ENCODE results near the gene ZBTB42.
"Not testable (repeated sequence)": the region's sequence is repeated elsewhere in the genome, so short reads cannot be mapped to it uniquely, and the experiment has no call there.

DNA sequence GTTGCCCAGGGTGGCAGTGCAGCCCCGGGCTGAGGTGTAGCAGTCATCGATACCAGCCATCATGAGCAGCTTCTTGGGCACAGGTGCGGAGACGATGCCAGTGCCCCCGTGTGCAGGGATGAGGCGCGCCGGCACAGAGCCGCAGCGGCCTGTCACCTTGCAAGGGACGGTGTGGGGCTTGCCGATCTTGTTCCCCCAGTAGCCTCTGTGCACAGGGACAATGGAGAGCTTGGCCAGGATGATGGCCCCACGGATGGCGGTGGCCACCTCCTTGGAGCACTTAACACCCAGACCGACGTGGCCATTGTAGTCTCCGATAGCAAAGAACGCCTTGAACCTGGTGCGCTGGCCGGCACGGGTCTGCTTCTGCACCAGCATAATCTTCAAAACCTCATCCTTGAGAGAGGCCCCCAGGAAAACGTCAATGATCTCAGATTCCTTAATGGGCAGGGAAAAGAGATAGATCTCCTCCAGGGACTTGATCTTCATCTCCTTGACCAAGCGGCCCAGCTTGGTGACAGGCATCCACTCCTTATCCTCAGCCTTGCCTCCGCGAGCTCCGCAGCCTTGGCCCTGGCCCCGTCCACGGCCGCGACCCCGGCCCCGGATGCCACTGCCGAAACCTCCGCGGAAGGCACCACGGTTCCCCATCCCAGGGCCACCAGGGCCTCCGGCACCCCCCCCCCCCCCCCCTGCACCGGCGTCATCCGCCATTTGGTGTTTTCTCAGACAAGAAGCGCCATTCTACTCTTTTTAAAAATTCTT, 35.5 kb downstream of the ZBTB42 start:
- TF ChIP-seq, protein P1, sequence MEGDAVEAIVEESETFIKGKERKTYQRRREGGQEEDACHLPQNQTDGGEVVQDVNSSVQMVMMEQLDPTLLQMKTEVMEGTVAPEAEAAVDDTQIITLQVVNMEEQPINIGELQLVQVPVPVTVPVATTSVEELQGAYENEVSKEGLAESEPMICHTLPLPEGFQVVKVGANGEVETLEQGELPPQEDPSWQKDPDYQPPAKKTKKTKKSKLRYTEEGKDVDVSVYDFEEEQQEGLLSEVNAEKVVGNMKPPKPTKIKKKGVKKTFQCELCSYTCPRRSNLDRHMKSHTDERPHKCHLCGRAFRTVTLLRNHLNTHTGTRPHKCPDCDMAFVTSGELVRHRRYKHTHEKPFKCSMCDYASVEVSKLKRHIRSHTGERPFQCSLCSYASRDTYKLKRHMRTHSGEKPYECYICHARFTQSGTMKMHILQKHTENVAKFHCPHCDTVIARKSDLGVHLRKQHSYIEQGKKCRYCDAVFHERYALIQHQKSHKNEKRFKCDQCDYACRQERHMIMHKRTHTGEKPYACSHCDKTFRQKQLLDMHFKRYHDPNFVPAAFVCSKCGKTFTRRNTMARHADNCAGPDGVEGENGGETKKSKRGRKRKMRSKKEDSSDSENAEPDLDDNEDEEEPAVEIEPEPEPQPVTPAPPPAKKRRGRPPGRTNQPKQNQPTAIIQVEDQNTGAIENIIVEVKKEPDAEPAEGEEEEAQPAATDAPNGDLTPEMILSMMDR (optimal IDR thresholded peaks at IDR 0.05 in 1 of 3, IDR thresholded peaks at IDR 0.05 in 1 of 3, conservative IDR thresholded peaks at IDR 0.05 in 1 of 3; ENCODE audit: extremely low read depth in 1 of 3, insufficient read depth in 2 of 3, low read length in 3 of 3) = not testable (repeated sequence)
- TF ChIP-seq EZH2 (IDR thresholded peaks at IDR 0.05; ENCODE audit: low read length) = not testable (repeated sequence)
